BLaER1 (cell line): Measurements from ENCODE around the gene CALML6.

ENCODE experiments used
- H3K27ac ChIP-seq: shearing (Covaris generic); formaldehyde crosslinking; 2 replicates; pipeline ENCODE4 v1.8.1; 2022
- H3K27me3 ChIP-seq: shearing (Covaris generic); formaldehyde crosslinking; 2 replicates; pipeline ENCODE4 v1.8.1; 2022
- H3K36me3 ChIP-seq: shearing (Covaris generic); formaldehyde crosslinking; 2 replicates; pipeline ENCODE4 v1.8.1; 2022
- H3K4me1 ChIP-seq: shearing (Covaris generic); formaldehyde crosslinking; 2 replicates; pipeline ENCODE4 v1.8.1; 2022
- H3K4me2 ChIP-seq: shearing (Covaris generic); formaldehyde crosslinking; 2 replicates; pipeline ENCODE4 v1.8.1; 2022
- H3K4me3 ChIP-seq: shearing (Covaris generic); formaldehyde crosslinking; 2 replicates; pipeline ENCODE4 v1.8.1; 2022
- H3K9ac ChIP-seq: shearing (Covaris generic); formaldehyde crosslinking; 2 replicates; pipeline ENCODE4 v1.8.1; 2022
- H3K9me3 ChIP-seq: shearing (Covaris generic); formaldehyde crosslinking; 2 replicates; pipeline ENCODE4 v1.8.1; 2022
- H4K20me1 ChIP-seq: shearing (Covaris generic); formaldehyde crosslinking; 2 replicates; pipeline ENCODE4 v1.8.1; 2022
- Cebpa-rat ChIP-seq: shearing (Covaris generic); IDR thresholded peaks from 2 replicates; pipeline ENCODE4 v1.8.1; 2022

Gene CALML6

GRCh38 chr1:1891349-1892078 lies 23.5 kb upstream of the CALML6 start:
- Histone ChIP-seq H4K20me1 (peaks cover 37% of the 10 kb centered on the region), H3K27me3 (no peaks in the 10 kb centered on the region), H3K4me3 (peak overlapping the region; percentile 83), H3K4me2 (peak overlapping the region; percentile 98), H3K36me3 (peaks cover 7% of the 10 kb centered on the region), H3K27ac (peak overlapping the region; percentile 100), H3K9ac (peak overlapping the region; percentile 99), H3K4me1 (peaks cover 75% of the 10 kb centered on the region), H3K9me3 (no peaks in the 10 kb centered on the region)
- no peak for TF ChIP-seq Cebpa-rat

GRCh38 chr1:1892079-1892762 lies 22.8 kb upstream of the CALML6 start:
- Histone ChIP-seq H3K36me3 (peaks cover 4% of the 10 kb centered on the region), H3K9ac (peak overlapping the region; percentile 89), H3K9me3 (no peaks in the 10 kb centered on the region), H3K27ac (peak overlapping the region; percentile 92), H3K4me3 (peak overlapping the region; percentile 83), H4K20me1 (peaks cover 30% of the 10 kb centered on the region), H3K4me2 (peak overlapping the region; percentile 98), H3K27me3 (no peaks in the 10 kb centered on the region), H3K4me1 (peaks cover 75% of the 10 kb centered on the region)
- no peak for TF ChIP-seq Cebpa-rat

- no peaks in the 10 kb centered on the region for H3K27me3 ChIP-seq
- peak overlapping the region; percentile 98 for H3K4me2 ChIP-seq
Measured at GRCh38 chr1:1892763-1893120, 22.3 kb upstream of the CALML6 start.

GRCh38 chr1:1893291-1893985 lies 21.6 kb upstream of the CALML6 start:
- peak overlapping the region; percentile 98 for H3K4me2 ChIP-seq

More at GRCh38 chr1:1892763-1893120, 22.3 kb upstream of the CALML6 start:
- Histone ChIP-seq H3K9me3 (no peaks in the 10 kb centered on the region), H3K27ac (peak overlapping the region; percentile 92), H3K4me1 (peaks cover 75% of the 10 kb centered on the region), H3K4me3 (peak overlapping the region; percentile 83), H4K20me1 (peaks cover 25% of the 10 kb centered on the region), H3K9ac (peak overlapping the region; percentile 89), H3K36me3 (peaks cover 4% of the 10 kb centered on the region)
- no peak for TF ChIP-seq Cebpa-rat

GRCh38 chr1:1893997-1894353 lies 21.1 kb upstream of the CALML6 start:
- peak overlapping the region; percentile 89 for H3K9ac ChIP-seq

More at GRCh38 chr1:1893291-1893985, 21.6 kb upstream of the CALML6 start:
- peaks cover 75% of the 10 kb centered on the region for H3K4me1 ChIP-seq
- H3K9ac ChIP-seq: peak overlapping the region; percentile 89
- H4K20me1 ChIP-seq: peaks cover 18% of the 10 kb centered on the region
- H3K4me3 ChIP-seq: no peak overlapping the region; the same call in 1 of the 2 replicates
- H3K9me3 ChIP-seq: no peaks in the 10 kb centered on the region
- H3K27ac ChIP-seq: peak overlapping the region; percentile 92
- no peaks in the 10 kb centered on the region for H3K36me3 ChIP-seq
- TF ChIP-seq Cebpa-rat: no peak
- no peaks in the 10 kb centered on the region for H3K27me3 ChIP-seq

GRCh38 chr1:1894354-1895059 lies 20.6 kb upstream of the CALML6 start:
- no peaks in the 10 kb centered on the region for H3K9me3 ChIP-seq
- H3K27me3 ChIP-seq: no peaks in the 10 kb centered on the region
- H3K36me3 ChIP-seq: no peaks in the 10 kb centered on the region
- peak overlapping the region; percentile 38 for H3K4me3 ChIP-seq
- H3K4me2 ChIP-seq: peak overlapping the region; percentile 98
- H4K20me1 ChIP-seq: peaks cover 7% of the 10 kb centered on the region
- H3K9ac ChIP-seq: peak overlapping the region; percentile 89
- peak overlapping the region; percentile 92 for H3K27ac ChIP-seq
- H3K4me1 ChIP-seq: peaks cover 78% of the 10 kb centered on the region
- TF ChIP-seq Cebpa-rat: no peak

More at GRCh38 chr1:1893997-1894353, 21.1 kb upstream of the CALML6 start:
- Histone ChIP-seq H3K9me3 (no peaks in the 10 kb centered on the region), H3K27me3 (no peaks in the 10 kb centered on the region), H3K27ac (peak overlapping the region; percentile 92), H3K4me1 (peaks cover 75% of the 10 kb centered on the region), H3K36me3 (no peaks in the 10 kb centered on the region), H3K4me2 (peak overlapping the region; percentile 98), H3K4me3 (peak overlapping the region; percentile 38; the same call in 1 of the 2 replicates), H4K20me1 (peaks cover 12% of the 10 kb centered on the region)
- TF ChIP-seq Cebpa-rat: no peak

GRCh38 chr1:1895060-1895418 lies 20.0 kb upstream of the CALML6 start:
- Histone ChIP-seq H4K20me1 (peaks cover 2% of the 10 kb centered on the region; the same call in 1 of the 2 replicates), H3K36me3 (no peaks in the 10 kb centered on the region), H3K4me3 (peak overlapping the region; percentile 38), H3K9ac (peak overlapping the region; percentile 89), H3K4me2 (peak overlapping the region; percentile 98), H3K27me3 (no peaks in the 10 kb centered on the region), H3K27ac (peak overlapping the region; percentile 92), H3K9me3 (no peaks in the 10 kb centered on the region), H3K4me1 (peaks cover 83% of the 10 kb centered on the region)
- no peak for TF ChIP-seq Cebpa-rat

GRCh38 chr1:1895456-1896336 lies 19.4 kb upstream of the CALML6 start:
- Histone ChIP-seq H3K9ac (peak overlapping the region; percentile 89), H3K36me3 (no peaks in the 10 kb centered on the region), H3K4me2 (peak overlapping the region; percentile 98), H4K20me1 (no peaks in the 10 kb centered on the region), H3K4me1 (peaks cover 90% of the 10 kb centered on the region), H3K27ac (peak overlapping the region; percentile 92), H3K4me3 (peak overlapping the region; percentile 38; the same call in 1 of the 2 replicates), H3K27me3 (no peaks in the 10 kb centered on the region), H3K9me3 (no peaks in the 10 kb centered on the region)
- TF ChIP-seq Cebpa-rat: no peak
